Fibroblast of lung (primary cell): Measurements from ENCODE around the gene BCL2. TPM values are rescaled to one million over a fixed set of nuclear protein-coding genes. Genes with fewer than 3 reads are reported as not detected.

Experiments
- DNase-seq, 2 donors: peaks; one replicate each; pipeline versions ENCODE4 v3.0.0 to v3.0.0-alpha.2; 2010; ENCODE audit warnings: low read depth in 2 of 2
- H2AFZ ChIP-seq: 2 replicates; pipeline ENCODE4 v1.5.1; 2012; ENCODE audit warnings: low read length, control low read depth, inconsistent platforms
- H3K27ac ChIP-seq: 2 replicates; pipeline ENCODE4 v1.5.1; 2011; ENCODE audit warnings: low read length, control low read depth; ENCODE audit not compliant: insufficient read depth
- H3K27me3 ChIP-seq: 2 replicates; pipeline ENCODE4 v1.5.1; 2011; ENCODE audit warnings: mild to moderate bottlenecking, low read length; ENCODE audit not compliant: control insufficient read depth, insufficient read depth
- H3K36me3 ChIP-seq: 2 replicates; pipeline ENCODE4 v1.5.1; 2011; ENCODE audit warnings: low read length; ENCODE audit not compliant: control insufficient read depth, insufficient read depth
- H3K4me1 ChIP-seq: 2 replicates; pipeline ENCODE4 v1.5.1; 2011; ENCODE audit warnings: low read length; ENCODE audit not compliant: control insufficient read depth, insufficient read depth; ENCODE audit errors: extremely low read depth
- H3K4me2 ChIP-seq: 2 replicates; pipeline ENCODE4 v1.5.1; 2011; ENCODE audit warnings: low read length, control low read depth; ENCODE audit not compliant: insufficient read depth; ENCODE audit errors: extremely low read depth
- H3K4me3 ChIP-seq, 4 experiments: fragments of 200-600 bp in 1 of 4; sonication (generic) in 1 of 4; replicated peaks in 1 of 4; 2 replicates each; pipeline ENCODE4 v1.5.1; 2011 to 2016; ENCODE audit warnings: low read length in 4 of 4, low read depth in 3 of 4, mild to moderate bottlenecking in 3 of 4, control low read depth in 2 of 4, inconsistent platforms in 1 of 4, mixed read lengths in 1 of 4; ENCODE audit not compliant: insufficient read depth in 1 of 4; ENCODE audit errors: control extremely low read depth in 1 of 4
- H3K79me2 ChIP-seq: 2 replicates; pipeline ENCODE4 v1.5.1; 2012; ENCODE audit warnings: mild to moderate bottlenecking, low read length, inconsistent platforms; ENCODE audit not compliant: control insufficient read depth, insufficient read depth
- H3K9ac ChIP-seq: 2 replicates; pipeline ENCODE4 v1.5.1; 2011; ENCODE audit warnings: mild to moderate bottlenecking, low read length, control low read depth; ENCODE audit not compliant: insufficient read depth
- H3K9me3 ChIP-seq: 2 replicates; pipeline ENCODE4 v1.5.1; 2012; ENCODE audit warnings: low read depth, low read length; ENCODE audit not compliant: control insufficient read depth, insufficient read depth
- H4K20me1 ChIP-seq: 2 replicates; pipeline ENCODE4 v1.5.1; 2011; ENCODE audit warnings: low read length; ENCODE audit not compliant: control insufficient read depth, insufficient read depth; ENCODE audit errors: extremely low read depth
- CTCF ChIP-seq, 2 donors: IDR thresholded peaks in 1 of 2; conservative IDR thresholded peaks in 1 of 2; 1 replicate in 1 of 2; 2 replicates in 1 of 2; pipeline ENCODE4 v1.5.1; 2011 to 2012; ENCODE audit warnings: low read length in 2 of 2, control low read depth in 1 of 2, inconsistent platforms in 1 of 2, low read depth in 1 of 2, mild to moderate bottlenecking in 1 of 2
- EZH2 ChIP-seq: IDR thresholded peaks from 2 replicates; pipeline ENCODE4 v1.5.1; 2012; ENCODE audit warnings: low read length, control low read depth, mild to moderate bottlenecking; ENCODE audit errors: missing control alignments
- polyA plus RNA-seq, 2 donors: library from polyadenylated mRNA; depleted of rRNA in 1 of 2; stranded (reverse) in 1 of 2; unstranded in 1 of 2; fragments of >200 nt; gene quantifications; 2 replicates each; pipeline ENCODE4 v1.2.1, GENCODE V29; 2011 to 2012; ENCODE audit warnings: missing spikeins in 1 of 2
- total RNA-seq: library from RNA; depleted of rRNA; stranded (reverse); fragments of >200 nt; gene quantifications from 2 replicates; pipeline ENCODE4 v1.2.1, GENCODE V29; 2014

Gene BCL2
- total and polyA plus RNA-seq, 2 donors (not counting 1 experiment from before 2014, with no cell fraction given), result 1.5 to 3.6 TPM

- Histone ChIP-seq H3K4me2 (no peak overlapping the region), H2AFZ (no peak overlapping the region), H3K27ac (no peak overlapping the region), H3K9me3 (no peaks in the 10 kb centered on the region), H3K9ac (no peak overlapping the region), H3K36me3 (no peaks in the 10 kb centered on the region), H3K4me3 (no peak overlapping the region), H3K27me3 (no peaks in the 10 kb centered on the region), H3K79me2 (no peaks in the 10 kb centered on the region), H3K4me1 (no peaks in the 10 kb centered on the region), H4K20me1 (no peaks in the 10 kb centered on the region)
- no peak for DNase-seq
- TF ChIP-seq CTCF (conservative IDR thresholded peaks at IDR 0.05 in 1 of 2, IDR thresholded peaks at IDR 0.05 in 1 of 2; ENCODE audit: low read depth in 1 of 2, low read length in 2 of 2) (no peak), EZH2 (no peak)
Measured at GRCh38 chr18:63073481-63073880, 246.1 kb downstream of the BCL2 start.

Other genes with a start within 250 kb of the BCL2 start
- gene KDSR, start 47.4 kb upstream of the BCL2 start, total RNA-seq, result 42.6 and 43.3 TPM in 2 replicates
- gene KDSR, start 47.4 kb upstream of the BCL2 start, polyA plus RNA-seq, result 54.1 and 61.8 TPM in 2 replicates
- 48.0 and 52.0 TPM in 2 replicates for gene VPS4B, start 102.7 kb upstream of the BCL2 start, total RNA-seq
- gene VPS4B, start 102.7 kb upstream of the BCL2 start, polyA plus RNA-seq, result 31.9 and 38.0 TPM in 2 replicates
- not detected in 2 replicates for gene SERPINB5, start 157.2 kb upstream of the BCL2 start, total RNA-seq
- 0.02 and 0.05 TPM in 2 replicates for gene SERPINB5, start 157.2 kb upstream of the BCL2 start, polyA plus RNA-seq
- not detected in 2 replicates for gene SERPINB12, start 222.6 kb upstream of the BCL2 start, total RNA-seq
- gene SERPINB12, start 222.6 kb upstream of the BCL2 start, polyA plus RNA-seq, result 0.07 TPM in 1 of 2 replicates, not detected in the other